H1 (cell line): Measurements from ENCODE around the gene ACACB. TPM values are rescaled to one million over a fixed set of nuclear protein-coding genes. Genes with fewer than 3 reads are reported as not detected.

ENCODE experiments used
- CTCF ChIA-PET: fragments of 300-600 bp; sonication (Branson Sonifier 250); formaldehyde crosslinking; loops from one replicate; lab custom pipeline; 2021; ENCODE audit not compliant: partially characterized antibody; lab: Charles Lee
- POLR2A ChIA-PET: fragments of 300-600 bp; sonication (Branson Sonifier 250); formaldehyde crosslinking; loops from one replicate; lab custom pipeline; 2021; ENCODE audit warnings: inconsistent platforms; ENCODE audit not compliant: partially characterized antibody; lab: Charles Lee
- DNase-seq, 2 experiments: peaks; one replicate each; pipeline versions ENCODE4 v3.0.0 to v3.0.0-alpha.2; 2010 to 2022; ENCODE audit warnings: low spot score in 2 of 2, low read depth in 1 of 2, mixed read lengths in 1 of 2
- FAIRE-seq: peaks from 2 replicates; lab custom pipeline; 2011; peaks lifted over from hg19 to GRCh38; lab: Jason Lieb, UNC
- H2AFZ ChIP-seq: 2 replicates; pipeline ENCODE4 v1.8.1; 2012; ENCODE audit warnings: low read length, inconsistent platforms
- H2AK5ac ChIP-seq: 2 replicates; pipeline ENCODE4 v1.6.1; 2013; ENCODE audit warnings: low read depth, low read length
- H2BK120ac ChIP-seq: replicated peaks from 2 replicates; pipeline ENCODE3; 2013; ENCODE audit warnings: low read depth, low read length, inconsistent platforms
- H2BK12ac ChIP-seq: 2 replicates; pipeline ENCODE4 v1.6.1; 2013; ENCODE audit warnings: low read depth, low read length
- H2BK15ac ChIP-seq: 2 replicates; pipeline ENCODE4 v1.6.1; 2013; ENCODE audit warnings: low read length
- H2BK20ac ChIP-seq: 2 replicates; pipeline ENCODE4 v1.6.1; 2013; ENCODE audit warnings: low read length
- H2BK5ac ChIP-seq: 2 replicates; pipeline ENCODE4 v1.6.1; 2013; ENCODE audit warnings: low read depth, low read length
- H3K14ac ChIP-seq: 2 replicates; pipeline ENCODE4 v1.6.1; 2013; ENCODE audit warnings: inconsistent platforms; ENCODE audit not compliant: insufficient read length
- H3K18ac ChIP-seq: 2 replicates; pipeline ENCODE4 v1.6.1; 2013; ENCODE audit warnings: low read length; ENCODE audit errors: extremely low read depth
- H3K23ac ChIP-seq: 2 replicates; pipeline ENCODE4 v1.6.1; 2013; ENCODE audit warnings: inconsistent platforms; ENCODE audit not compliant: insufficient read length
- H3K23me2 ChIP-seq: 2 replicates; pipeline ENCODE4 v1.6.1; 2013; ENCODE audit warnings: low read depth, low read length
- H3K27ac ChIP-seq: 2 replicates; pipeline ENCODE4 v1.6.1; 2011; ENCODE audit warnings: low read depth, low read length, inconsistent platforms
- H3K27me3 ChIP-seq, 4 experiments: replicated peaks in 1 of 4; 1 replicate in 1 of 4; 2 replicates in 3 of 4; pipeline versions ENCODE4 v1.6.1 to v1.8.1; 2011 to 2013; ENCODE audit warnings: low read length in 3 of 4, mild to moderate bottlenecking in 3 of 4, inconsistent platforms in 2 of 4, mixed read lengths in 2 of 4, moderate library complexity in 1 of 4; ENCODE audit not compliant: control insufficient read depth in 3 of 4, insufficient read depth in 3 of 4; ENCODE audit errors: extremely low read depth in 1 of 4
- H3K36me3 ChIP-seq, 4 experiments: 2 replicates each; pipeline versions ENCODE4 v1.6.1 to v1.8.1; 2011 to 2013; ENCODE audit warnings: mild to moderate bottlenecking in 4 of 4, low read length in 3 of 4, moderate library complexity in 2 of 4, control low read depth in 1 of 4, inconsistent platforms in 1 of 4; ENCODE audit not compliant: insufficient read depth in 4 of 4, control insufficient read depth in 2 of 4
- H3K4ac ChIP-seq: replicated peaks from 2 replicates; pipeline ENCODE3; 2013; ENCODE audit warnings: low read length, low read depth, mixed read lengths, inconsistent platforms; ENCODE audit not compliant: insufficient read length
- H3K4me1 ChIP-seq, 4 experiments: replicated peaks in 1 of 4; 1 replicate in 1 of 4; 2 replicates in 3 of 4; pipeline versions ENCODE4 v1.6.1 to v1.8.1; 2011 to 2013; ENCODE audit warnings: low read length in 3 of 4, inconsistent platforms in 2 of 4, mixed read lengths in 1 of 4; ENCODE audit not compliant: insufficient read depth in 4 of 4, control insufficient read depth in 3 of 4
- H3K4me2 ChIP-seq, 2 experiments: 2 replicates each; pipeline versions ENCODE4 v1.6.1 to v1.8.1; 2011 to 2013; ENCODE audit warnings: low read depth in 2 of 2, low read length in 2 of 2, control low read depth in 1 of 2, inconsistent platforms in 1 of 2, mild to moderate bottlenecking in 1 of 2; ENCODE audit not compliant: insufficient read depth in 1 of 2
- H3K4me3 ChIP-seq, 4 experiments: fragments of 200-600, 300-600 bp in 1 of 4; sonication (generic), shearing (Covaris generic), sonication (Bioruptor Twin) in 1 of 4; 2 replicates each; pipeline versions ENCODE4 v1.5.1 to v1.8.1; 2011 to 2016; ENCODE audit warnings: low read length in 4 of 4, low read depth in 3 of 4, control low read depth in 2 of 4, inconsistent platforms in 2 of 4, mild to moderate bottlenecking in 2 of 4, mixed read lengths in 1 of 4, moderate library complexity in 1 of 4; ENCODE audit not compliant: insufficient read depth in 2 of 4; ENCODE audit errors: extremely low read depth in 1 of 4
- H3K56ac ChIP-seq: replicated peaks from 2 replicates; pipeline ENCODE3; 2013; ENCODE audit warnings: low read depth, mild to moderate bottlenecking, mixed read lengths, low read length, inconsistent platforms; ENCODE audit not compliant: insufficient read length
- H3K79me1 ChIP-seq: 2 replicates; pipeline ENCODE4 v1.6.1; 2013; ENCODE audit warnings: low read depth, low read length, control low read depth
- H3K79me2 ChIP-seq, 2 experiments: 2 replicates each; pipeline versions ENCODE4 v1.6.1 to v1.8.1; 2012 to 2013; ENCODE audit warnings: low read length in 2 of 2, mild to moderate bottlenecking in 2 of 2, inconsistent platforms in 1 of 2; ENCODE audit not compliant: insufficient read depth in 2 of 2, control insufficient read depth in 1 of 2
- H3K9ac ChIP-seq, 4 experiments: replicated peaks in 1 of 4; 1 replicate in 1 of 4; 2 replicates in 3 of 4; pipeline versions ENCODE4 v1.6.1 to v1.8.1; 2011 to 2013; ENCODE audit warnings: low read depth in 3 of 4, low read length in 3 of 4, control low read depth in 2 of 4, mild to moderate bottlenecking in 2 of 4, moderate library complexity in 2 of 4, inconsistent platforms in 1 of 4; ENCODE audit errors: extremely low read depth in 1 of 4
- H3K9me3 ChIP-seq, 2 experiments: 2 replicates each; pipeline versions ENCODE4 v1.6.1 to v1.8.1; 2012 to 2013; ENCODE audit warnings: mild to moderate bottlenecking in 2 of 2, moderate library complexity in 2 of 2, control low read depth in 1 of 2, inconsistent platforms in 1 of 2, low read depth in 1 of 2, low read length in 1 of 2, mixed read lengths in 1 of 2; ENCODE audit not compliant: insufficient read depth in 2 of 2
- H4K20me1 ChIP-seq, 2 experiments: replicated peaks in 1 of 2; 2 replicates each; pipeline versions ENCODE3 to v1.8.1; 2011 to 2013; ENCODE audit warnings: inconsistent platforms in 2 of 2, low read length in 2 of 2, mild to moderate bottlenecking in 1 of 2; ENCODE audit not compliant: insufficient read depth in 2 of 2, control insufficient read depth in 1 of 2
- H4K5ac ChIP-seq: 2 replicates; pipeline ENCODE4 v1.6.1; 2013; ENCODE audit warnings: low read length, low read depth, mixed read lengths, inconsistent platforms; ENCODE audit not compliant: insufficient read length
- H4K8ac ChIP-seq: 2 replicates; pipeline ENCODE4 v1.8.0; 2013; ENCODE audit warnings: mild to moderate bottlenecking, moderate library complexity, low read length, inconsistent platforms; ENCODE audit not compliant: insufficient read depth; ENCODE audit errors: extremely low read depth
- H4K91ac ChIP-seq: replicated peaks from 2 replicates; pipeline ENCODE3; 2013; ENCODE audit warnings: low read length, mixed read lengths, inconsistent platforms; ENCODE audit not compliant: insufficient read length
- CBX5 ChIP-seq: fragments of 300-800, 300-1000 bp; sonication (generic); IDR thresholded peaks from 2 replicates; pipeline ENCODE4 v1.7.1; 2016; ENCODE audit warnings: antibody characterized with exemption, low read length, low read depth
- CEBPB ChIP-seq: IDR thresholded peaks from 2 replicates; pipeline ENCODE4 v1.6.1; 2012; ENCODE audit warnings: low read depth, low read length
- RNF2 ChIP-seq: fragments of 200-900, 300-1000 bp; sonication (generic); IDR thresholded peaks from 2 replicates; pipeline ENCODE4 v1.7.1; 2016; ENCODE audit warnings: borderline replicate concordance, low read depth, mild to moderate bottlenecking, antibody characterized with exemption, low read length; ENCODE audit not compliant: poor library complexity, severe bottlenecking; ENCODE audit errors: missing control alignments
- RXRA ChIP-seq: IDR thresholded peaks from 2 replicates; pipeline ENCODE4 v1.6.1; 2011; ENCODE audit warnings: low read depth, mild to moderate bottlenecking, low read length, moderate library complexity; ENCODE audit not compliant: insufficient read depth
- SP2 ChIP-seq: IDR thresholded peaks from 2 replicates; pipeline ENCODE4 v1.6.1; 2012; ENCODE audit warnings: mild to moderate bottlenecking, low read length, inconsistent platforms
- TCF12 ChIP-seq: IDR thresholded peaks from 2 replicates; pipeline ENCODE4 v1.6.1; 2011; ENCODE audit warnings: low read depth, mild to moderate bottlenecking, low read length
- TEAD4 ChIP-seq: IDR thresholded peaks from 2 replicates; pipeline ENCODE4 v1.6.1; 2012; ENCODE audit warnings: low read depth, low read length, inconsistent platforms, mixed read lengths
- USF2 ChIP-seq: IDR thresholded peaks from 2 replicates; pipeline ENCODE4 v1.6.1; 2011; ENCODE audit warnings: low read length, improper control_type of control experiment
- WGBS, 2 experiments: shearing (Covaris generic) in 1 of 2; methylation state at CpG; one replicate each; pipeline versions ENCODE4 v1.1.6 to v1.1.7; 2013 to 2015; ENCODE audit warnings: low lambda C conversion rate in 2 of 2, mixed read lengths in 2 of 2, inconsistent platforms in 1 of 2, low coverage in 1 of 2, missing lambda C conversion rate in 1 of 2; ENCODE audit not compliant: insufficient replicate concordance in 2 of 2, insufficient coverage in 1 of 2, insufficient read length in 1 of 2; ENCODE audit errors: extremely low coverage in 1 of 2, missing lambda C conversion rate in 1 of 2; 5-methylcytosine and 5-hydroxymethylcytosine counted together
- polyA plus RNA-seq, 7 experiments: library from polyadenylated mRNA; depleted of rRNA in 3 of 7; stranded (reverse) in 5 of 7; unstranded in 2 of 7; fragments of >200 nt in 5 of 7; fragments of 200-250 nt in 2 of 7; gene quantifications; 1 replicate in 5 of 7; 2 replicates in 1 of 7; 4 replicates in 1 of 7; pipeline versions ENCODE4 v1.2.1 to v1.2.3, GENCODE V29; 2011 to 2013; ENCODE audit warnings: missing spikeins in 2 of 7, mixed read lengths in 2 of 7
- total RNA-seq: library from RNA; stranded (reverse); fragmentation: NEBNext Ultra II Directional; extraction: Animal tissue kit (Norgen Biotek cat#: 25700); gene quantifications from 2 replicates; pipeline ENCODE4 v1.2.1, GENCODE V29; 2021

Gene ACACB
- total and polyA plus RNA-seq, 2 of the 8 experiments (the other 6 are each of a cell fraction or from before 2014, with no cell fraction given), result 5.8 to 15.3 TPM

- Histone ChIP-seq H4K91ac (no peak overlapping the region), H3K23ac (no peak overlapping the region), H3K9ac (no peak overlapping the region), H3K27me3 (no peaks in the 10 kb centered on the region), H2AFZ (no peak overlapping the region), H4K5ac (no peak overlapping the region), H2AK5ac (no peak overlapping the region), H2BK20ac (no peak overlapping the region), H2BK15ac (no peak overlapping the region), H3K4me1 (peaks cover 0 to 2% (median 0%) of the 10 kb centered on the region in 4 experiments; a peak in 4 of 7 replicates), H3K36me3 (peaks cover 17 to 49% (median 32%) of the 10 kb centered on the region in 4 experiments), H3K27ac (no peak overlapping the region), H3K23me2 (no peaks in the 10 kb centered on the region), H3K14ac (no peak overlapping the region), H3K79me1 (no peaks in the 10 kb centered on the region), H2BK120ac (no peak overlapping the region), H3K4me2 (no peak overlapping the region), H4K8ac (no peak overlapping the region), H3K9me3 (no peaks in the 10 kb centered on the region), H2BK5ac (no peak overlapping the region), H3K4ac (no peak overlapping the region), H3K56ac (no peak overlapping the region), H2BK12ac (no peak overlapping the region), H3K18ac (no peak overlapping the region), H3K4me3 (no peak overlapping the region), H4K20me1 (peaks cover 0 to 2% of the 10 kb centered on the region in 2 experiments), H3K79me2 (no peaks in the 10 kb centered on the region)
- FAIRE-seq (no peak), DNase-seq (no peak)
- TF ChIP-seq RNF2, result no peak
- TF ChIP-seq TCF12, result no peak
- no peak for TF ChIP-seq CEBPB
- TF ChIP-seq USF2, result no peak
- no peak for TF ChIP-seq CBX5
- TF ChIP-seq SP2, result no peak
- TF ChIP-seq TEAD4, result no peak
- no peak for TF ChIP-seq RXRA
- WGBS, 2 experiments, result 94% methylated on average over 6 of the region's 6 CpGs; no CpG with 5 or more reads in 1 of the 2 experiments
- ChIA-PET POLR2A (interaction anchor here (0.8 to 6.1 kb wide), 4 partner anchors 9 to 41 kb away, joined by 3 to 34 read pairs (median 7); no protein-coding TSS in a partner anchor), CTCF (interaction anchor here (1.4 kb wide), 1 partner anchor 11 kb away, joined by 4 read pairs; no protein-coding TSS in a partner anchor)
Measured at GRCh38 chr12:109109746-109110350, 6.5 kb upstream of the ACACB start.
